Stimulated activated naive CD8-positive, alpha-beta T cell treated with anti-CD3 and anti-CD28 coated beads, Interleukin-15, Interleukin-2, amounts not matched to agents 100 ng/mL and 50 ng/mL, for 24 hours (primary cell): ENCODE data around the gene ASS1.

Experiments used
- H3K27ac Mint-ChIP-seq: one replicate; pipeline ENCODE4 v1.8.0; 2021; ENCODE audit warnings: mild to moderate bottlenecking, mixed read lengths
- H3K27me3 Mint-ChIP-seq: one replicate; pipeline ENCODE4 v1.8.0; 2021; ENCODE audit warnings: mixed read lengths
- H3K36me3 Mint-ChIP-seq: one replicate; pipeline ENCODE4 v1.8.0; 2021; ENCODE audit warnings: low read depth, mixed read lengths
- H3K4me1 Mint-ChIP-seq: one replicate; pipeline ENCODE4 v1.8.0; 2021; ENCODE audit warnings: low read depth, mixed read lengths
- H3K4me3 Mint-ChIP-seq: one replicate; pipeline ENCODE4 v1.8.0; 2021; ENCODE audit warnings: mild to moderate bottlenecking, mixed read lengths
- H3K9me3 Mint-ChIP-seq: one replicate; pipeline ENCODE4 v1.8.0; 2021; ENCODE audit warnings: mixed read lengths

Gene ASS1

DNA sequence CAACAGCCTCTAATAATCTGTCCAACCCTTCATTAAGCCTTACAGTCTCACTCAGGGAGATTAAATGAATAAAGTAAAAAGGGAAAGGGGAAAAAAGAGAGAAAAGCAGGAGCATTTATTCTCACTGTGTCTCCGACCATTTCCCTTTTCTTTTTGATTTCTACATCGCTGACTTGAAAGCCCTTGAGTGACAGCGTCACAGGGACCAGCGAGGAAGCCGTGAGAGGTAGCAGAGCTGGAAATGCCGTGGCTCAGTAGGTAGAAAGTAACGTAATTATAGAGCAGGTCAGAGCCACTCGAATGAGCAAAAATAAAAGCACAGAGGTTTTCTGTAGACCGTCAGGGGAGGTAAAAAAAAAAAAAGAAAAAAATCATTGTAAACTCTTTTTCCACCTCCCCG lies 52.4 kb downstream of the ASS1 start:
- no peaks in the 10 kb centered on the region for H3K4me1 Mint-ChIP-seq
- H3K4me3 Mint-ChIP-seq = no peak overlapping the region
- no peaks in the 10 kb centered on the region for H3K36me3 Mint-ChIP-seq
- no peak overlapping the region for H3K27ac Mint-ChIP-seq
- H3K27me3 Mint-ChIP-seq = no peaks in the 10 kb centered on the region
- peaks cover 5% of the 10 kb centered on the region for H3K9me3 Mint-ChIP-seq

- H3K4me3 Mint-ChIP-seq = no peak overlapping the region
- no peaks in the 10 kb centered on the region for H3K36me3 Mint-ChIP-seq
- H3K27me3 Mint-ChIP-seq = no peaks in the 10 kb centered on the region
- no peaks in the 10 kb centered on the region for H3K4me1 Mint-ChIP-seq
- no peak overlapping the region for H3K27ac Mint-ChIP-seq
- peaks cover 5% of the 10 kb centered on the region for H3K9me3 Mint-ChIP-seq
Measured at GRCh38 chr9:130498298-130498917, 53.6 kb downstream of the ASS1 start.

- Mint-ChIP-seq H3K27me3 (no peaks in the 10 kb centered on the region), H3K4me1 (no peaks in the 10 kb centered on the region), H3K27ac (no peak overlapping the region), H3K9me3 (peaks cover 5% of the 10 kb centered on the region), H3K4me3 (no peak overlapping the region), H3K36me3 (no peaks in the 10 kb centered on the region)
Measured at GRCh38 chr9:130498918-130499698, 54.3 kb downstream of the ASS1 start.

DNA sequence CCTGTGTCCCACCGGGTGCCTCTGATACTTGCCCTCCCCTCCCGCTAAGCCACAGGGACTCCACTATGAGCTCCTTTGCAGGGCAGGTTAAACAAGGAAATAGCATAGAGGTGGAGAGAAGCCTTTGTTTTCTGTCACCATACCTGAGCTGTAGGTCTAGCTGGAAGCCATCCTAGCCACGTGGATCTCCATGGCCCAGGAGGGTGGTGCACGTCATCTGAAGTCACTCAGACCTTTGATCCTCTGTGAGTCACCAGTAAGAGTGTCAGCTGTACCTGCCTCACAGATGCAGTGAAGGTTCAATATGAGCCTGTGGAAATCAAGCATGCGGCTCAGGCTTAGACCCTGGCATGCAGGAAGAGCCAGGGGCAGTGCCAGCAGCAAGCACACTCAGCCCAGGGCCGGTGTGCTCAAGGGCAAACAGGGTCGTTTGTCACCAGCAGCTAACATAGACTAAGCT lies 55.1 kb downstream of the ASS1 start:
- peaks cover 5% of the 10 kb centered on the region for H3K9me3 Mint-ChIP-seq

DNA sequence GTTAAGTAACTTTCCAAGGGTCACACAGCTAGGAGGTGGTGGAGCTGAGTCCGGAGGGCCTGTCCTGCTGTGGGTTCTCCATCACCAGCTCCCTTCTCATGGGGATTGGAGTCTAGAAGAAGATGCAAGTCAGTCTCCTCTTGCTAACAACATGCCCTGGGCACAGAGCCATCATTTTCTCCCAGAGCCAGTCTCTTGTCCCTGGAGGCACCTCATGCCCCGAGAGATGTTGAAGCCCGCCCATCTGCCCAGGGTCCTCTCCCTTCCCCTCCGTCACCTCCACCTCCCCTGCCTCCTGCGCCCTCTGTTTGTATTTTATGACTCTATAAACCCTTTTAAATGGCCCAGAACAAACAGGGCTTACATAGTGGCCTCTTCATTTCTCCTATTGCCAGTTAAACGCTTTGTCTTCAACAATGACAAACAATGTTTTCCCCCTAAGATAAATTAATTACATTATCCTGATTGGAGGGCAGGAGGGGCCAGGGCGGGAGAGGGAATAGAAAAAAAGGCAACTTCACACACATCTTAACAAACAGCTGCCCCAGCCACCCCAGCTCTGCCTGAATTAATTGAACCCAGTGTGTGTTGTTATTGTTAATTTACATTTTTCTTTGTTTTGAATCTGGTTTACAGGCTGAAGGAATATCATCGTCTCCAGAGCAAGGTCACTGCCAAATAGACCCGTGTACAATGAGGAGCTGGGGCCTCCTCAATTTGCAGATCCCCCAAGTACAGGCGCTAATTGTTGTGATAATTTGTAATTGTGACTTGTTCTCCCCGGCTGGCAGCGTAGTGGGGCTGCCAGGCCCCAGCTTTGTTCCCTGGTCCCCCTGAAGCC lies 55.8 kb downstream of the ASS1 start:
- Mint-ChIP-seq H3K27me3 (no peaks in the 10 kb centered on the region), H3K4me3 (no peak overlapping the region), H3K9me3 (peaks cover 4% of the 10 kb centered on the region), H3K36me3 (no peaks in the 10 kb centered on the region), H3K27ac (no peak overlapping the region), H3K4me1 (no peaks in the 10 kb centered on the region)

More for the DNA sequence above, 55.1 kb downstream of the ASS1 start:
- Mint-ChIP-seq H3K4me3 (no peak overlapping the region), H3K27ac (no peak overlapping the region), H3K4me1 (no peaks in the 10 kb centered on the region), H3K36me3 (no peaks in the 10 kb centered on the region), H3K27me3 (no peaks in the 10 kb centered on the region)

GRCh38 chr9:130501639-130502038 lies 56.9 kb downstream of the ASS1 start:
- Mint-ChIP-seq H3K9me3 (no peaks in the 10 kb centered on the region), H3K36me3 (no peaks in the 10 kb centered on the region), H3K4me1 (no peaks in the 10 kb centered on the region), H3K27ac (no peak overlapping the region), H3K27me3 (no peaks in the 10 kb centered on the region), H3K4me3 (no peak overlapping the region)

- no peaks in the 10 kb centered on the region for H3K4me1 Mint-ChIP-seq
- H3K27ac Mint-ChIP-seq = no peak overlapping the region
- H3K36me3 Mint-ChIP-seq = no peaks in the 10 kb centered on the region
- peaks cover 4% of the 10 kb centered on the region for H3K9me3 Mint-ChIP-seq
- no peak overlapping the region for H3K4me3 Mint-ChIP-seq
- peaks cover 24% of the 10 kb centered on the region for H3K27me3 Mint-ChIP-seq
Measured at GRCh38 chr9:130508218-130508617, 63.5 kb downstream of the ASS1 start.

- H3K4me1 Mint-ChIP-seq = no peaks in the 10 kb centered on the region
- H3K27ac Mint-ChIP-seq = no peak overlapping the region
- no peaks in the 10 kb centered on the region for H3K36me3 Mint-ChIP-seq
- peaks cover 4% of the 10 kb centered on the region for H3K9me3 Mint-ChIP-seq
- peaks cover 24% of the 10 kb centered on the region for H3K27me3 Mint-ChIP-seq
- H3K4me3 Mint-ChIP-seq = no peak overlapping the region
Measured at GRCh38 chr9:130512199-130512598, 67.4 kb downstream of the ASS1 start.

DNA sequence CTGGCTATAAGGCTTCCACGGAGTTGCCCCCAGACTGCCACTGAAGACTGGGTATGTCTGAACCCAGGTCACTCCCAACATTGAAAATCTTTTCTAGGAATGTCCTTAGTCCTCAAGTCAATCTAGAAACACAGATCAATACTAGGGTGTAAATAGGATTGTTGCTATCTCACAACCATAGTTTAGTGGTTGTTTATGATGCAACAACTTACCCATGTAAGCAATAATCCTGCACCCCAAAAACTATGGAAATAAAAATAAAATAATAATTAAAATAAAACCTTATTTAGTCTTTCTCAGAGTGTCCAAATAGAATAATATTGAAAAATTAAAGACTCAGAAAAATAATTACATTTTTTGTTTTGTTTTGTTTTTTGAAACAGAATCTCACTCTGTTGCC lies 68.3 kb downstream of the ASS1 start:
- Mint-ChIP-seq H3K27me3 (peaks cover 24% of the 10 kb centered on the region), H3K9me3 (peaks cover 4% of the 10 kb centered on the region), H3K4me3 (no peak overlapping the region), H3K27ac (no peak overlapping the region), H3K4me1 (no peaks in the 10 kb centered on the region), H3K36me3 (no peaks in the 10 kb centered on the region)

DNA sequence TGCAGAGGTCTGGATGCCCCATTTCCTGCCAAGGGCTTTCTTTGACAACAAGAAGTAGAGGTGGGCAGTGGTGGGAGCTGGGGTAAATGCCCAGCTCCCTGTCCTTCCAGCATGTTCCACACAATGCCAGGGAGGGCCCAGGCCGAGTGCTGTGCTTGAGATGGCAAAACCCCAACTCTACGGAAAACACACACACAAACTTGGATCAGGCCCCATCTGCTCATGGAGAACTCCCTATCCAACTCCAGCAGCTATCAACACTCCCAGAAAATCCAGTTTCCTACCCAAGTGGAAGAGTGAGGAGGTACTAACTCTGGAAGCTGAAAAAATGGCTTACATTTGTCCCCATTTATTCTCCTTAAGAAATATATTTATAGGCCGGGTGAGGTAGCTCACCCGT lies 73.5 kb downstream of the ASS1 start:
- Mint-ChIP-seq H3K27ac (no peak overlapping the region), H3K9me3 (no peaks in the 10 kb centered on the region), H3K27me3 (no peaks in the 10 kb centered on the region), H3K4me1 (no peaks in the 10 kb centered on the region), H3K4me3 (no peak overlapping the region), H3K36me3 (no peaks in the 10 kb centered on the region)

DNA sequence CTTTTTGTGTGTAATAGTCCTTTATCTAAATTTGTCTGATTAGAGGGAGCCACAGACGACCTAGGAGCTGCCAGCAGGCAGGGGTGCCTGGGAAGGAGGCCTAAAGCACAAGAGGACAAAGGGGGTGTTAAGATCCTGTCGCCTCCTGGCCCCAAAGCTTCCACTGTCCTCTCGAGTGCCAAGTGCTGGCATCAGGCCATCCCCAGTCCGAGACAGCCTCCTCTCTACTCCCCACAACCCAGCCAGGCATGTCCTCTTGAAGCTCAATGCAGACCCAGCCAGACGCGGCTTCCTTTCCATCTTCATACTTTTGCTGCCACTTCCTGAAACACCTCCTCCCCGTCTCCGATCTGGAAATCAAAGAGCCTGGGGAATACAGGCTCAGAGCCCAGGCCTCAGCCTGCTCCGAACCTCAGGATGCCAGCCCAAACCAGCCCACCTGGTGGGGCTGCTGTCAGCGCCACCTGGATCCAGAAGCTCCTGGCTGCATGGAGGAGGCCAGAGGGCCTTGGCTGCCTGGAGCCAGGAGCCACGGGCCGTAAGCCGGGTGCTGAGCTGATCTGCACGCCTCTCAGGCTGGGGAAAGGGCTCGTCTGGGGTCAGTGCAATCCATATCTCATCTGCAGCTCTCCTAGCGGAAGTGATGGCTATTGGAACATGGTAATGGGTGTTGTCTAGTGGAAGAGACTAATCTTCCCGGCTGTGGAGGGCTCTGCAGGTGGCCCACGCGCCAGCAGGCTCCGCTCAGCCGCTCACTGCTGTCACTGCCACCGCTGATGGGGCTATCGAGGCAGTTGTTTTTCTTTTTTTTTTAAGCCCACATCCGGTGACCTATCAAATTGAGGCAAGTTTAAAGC lies 74.4 kb downstream of the ASS1 start:
- no peaks in the 10 kb centered on the region for H3K4me1 Mint-ChIP-seq
- H3K36me3 Mint-ChIP-seq = no peaks in the 10 kb centered on the region
- H3K27me3 Mint-ChIP-seq = no peaks in the 10 kb centered on the region
- no peaks in the 10 kb centered on the region for H3K9me3 Mint-ChIP-seq
- no peak overlapping the region for H3K4me3 Mint-ChIP-seq
- no peak overlapping the region for H3K27ac Mint-ChIP-seq

DNA sequence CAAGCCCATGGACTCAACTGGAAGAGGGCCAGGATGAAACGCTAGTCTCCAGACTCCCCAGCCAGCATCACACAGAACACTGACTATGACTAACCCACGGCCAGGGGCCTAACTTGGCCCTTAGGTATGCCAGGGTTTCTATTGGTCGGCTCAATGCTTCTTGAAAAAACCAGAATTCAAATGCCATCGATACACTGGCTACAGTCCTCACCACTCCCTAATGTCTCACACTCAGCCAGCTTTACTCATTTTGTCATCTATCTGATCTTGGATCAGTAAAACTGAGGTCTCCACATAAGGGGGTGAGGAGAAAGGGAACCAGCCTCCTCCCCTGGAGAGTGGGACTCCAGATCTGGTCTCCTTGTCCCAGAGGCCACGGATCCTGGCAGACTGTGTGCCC lies 75.2 kb downstream of the ASS1 start:
- H3K4me1 Mint-ChIP-seq = no peaks in the 10 kb centered on the region
- H3K9me3 Mint-ChIP-seq = no peaks in the 10 kb centered on the region
- H3K27me3 Mint-ChIP-seq = no peaks in the 10 kb centered on the region
- H3K27ac Mint-ChIP-seq = no peak overlapping the region
- H3K4me3 Mint-ChIP-seq = no peak overlapping the region
- H3K36me3 Mint-ChIP-seq = no peaks in the 10 kb centered on the region

- no peaks in the 10 kb centered on the region for H3K9me3 Mint-ChIP-seq
- H3K36me3 Mint-ChIP-seq = no peaks in the 10 kb centered on the region
Measured at GRCh38 chr9:130521715-130522114, 77.0 kb downstream of the ASS1 start.

GRCh38 chr9:130522233-130522808 lies 77.6 kb downstream of the ASS1 start:
- no peaks in the 10 kb centered on the region for H3K9me3 Mint-ChIP-seq
- no peaks in the 10 kb centered on the region for H3K27me3 Mint-ChIP-seq
- no peaks in the 10 kb centered on the region for H3K4me1 Mint-ChIP-seq
- no peak overlapping the region for H3K27ac Mint-ChIP-seq
- H3K36me3 Mint-ChIP-seq = no peaks in the 10 kb centered on the region
- H3K4me3 Mint-ChIP-seq = no peak overlapping the region

More at GRCh38 chr9:130521715-130522114, 77.0 kb downstream of the ASS1 start:
- Mint-ChIP-seq H3K4me3 (no peak overlapping the region), H3K27me3 (no peaks in the 10 kb centered on the region), H3K27ac (no peak overlapping the region), H3K4me1 (no peaks in the 10 kb centered on the region)
